ENCODE results near the gene CTNNA3. TPM values are rescaled to one million over a fixed set of nuclear protein-coding genes. Genes with fewer than 3 reads are reported as not detected.

Gene CTNNA3
- total RNA-seq, 1 donor from 2014 or later = not detected

GRCh38 chr10:66811211-66811610 is 884.8 kb downstream of the CTNNA3 start:
- no peaks in the 10 kb centered on the region for H3K36me3 Mint-ChIP-seq (ENCODE audit: low read depth)
- H3K4me1 Mint-ChIP-seq (ENCODE audit: low read depth) = no peaks in the 10 kb centered on the region
- DNase-seq (ENCODE audit: low spot score) = no peak
- H3K27ac Mint-ChIP-seq = no peak overlapping the region
- H3K27me3 Mint-ChIP-seq (ENCODE audit: insufficient read depth) = no peaks in the 10 kb centered on the region
- H3K9me3 Mint-ChIP-seq = no peaks in the 10 kb centered on the region
- intact Hi-C loops (cut with micrococcal nuclease) = no loop called here
- no peak overlapping the region for H3K4me3 Mint-ChIP-seq

- H3K36me3 Mint-ChIP-seq (ENCODE audit: low read depth) = no peaks in the 10 kb centered on the region
- no peak overlapping the region for H3K4me3 Mint-ChIP-seq
- no peaks in the 10 kb centered on the region for H3K9me3 Mint-ChIP-seq
- no peaks in the 10 kb centered on the region for H3K27me3 Mint-ChIP-seq (ENCODE audit: insufficient read depth)
- no peaks in the 10 kb centered on the region for H3K4me1 Mint-ChIP-seq (ENCODE audit: low read depth)
- H3K27ac Mint-ChIP-seq = no peak overlapping the region
- DNase-seq (ENCODE audit: low spot score) = no peak
- intact Hi-C loops (cut with micrococcal nuclease) = no loop called here
Measured at GRCh38 chr10:66809402-66809801, 886.6 kb downstream of the CTNNA3 start.

GRCh38 chr10:66805612-66806011 is 890.4 kb downstream of the CTNNA3 start:
- no peaks in the 10 kb centered on the region for H3K9me3 Mint-ChIP-seq
- H3K36me3 Mint-ChIP-seq (ENCODE audit: low read depth) = no peaks in the 10 kb centered on the region

GRCh38 chr10:66804962-66805361 is 891.0 kb downstream of the CTNNA3 start:
- no peaks in the 10 kb centered on the region for H3K9me3 Mint-ChIP-seq
- H3K36me3 Mint-ChIP-seq (ENCODE audit: low read depth) = no peaks in the 10 kb centered on the region
- no peaks in the 10 kb centered on the region for H3K4me1 Mint-ChIP-seq (ENCODE audit: low read depth)
- DNase-seq (ENCODE audit: low spot score) = no peak
- intact Hi-C loops (cut with micrococcal nuclease) = no loop called here
- no peaks in the 10 kb centered on the region for H3K27me3 Mint-ChIP-seq (ENCODE audit: insufficient read depth)
- no peak overlapping the region for H3K4me3 Mint-ChIP-seq
- no peak overlapping the region for H3K27ac Mint-ChIP-seq

More at GRCh38 chr10:66805612-66806011, 890.4 kb downstream of the CTNNA3 start:
- Mint-ChIP-seq H3K27me3 (ENCODE audit: insufficient read depth) (no peaks in the 10 kb centered on the region), H3K4me1 (ENCODE audit: low read depth) (no peaks in the 10 kb centered on the region), H3K4me3 (no peak overlapping the region), H3K27ac (no peak overlapping the region)
- no peak for DNase-seq (ENCODE audit: low spot score)
- intact Hi-C loops (cut with micrococcal nuclease) = no loop called here

- Mint-ChIP-seq H3K27ac (no peak overlapping the region), H3K27me3 (ENCODE audit: insufficient read depth) (no peaks in the 10 kb centered on the region), H3K36me3 (ENCODE audit: low read depth) (no peaks in the 10 kb centered on the region), H3K9me3 (no peaks in the 10 kb centered on the region), H3K4me3 (no peak overlapping the region), H3K4me1 (ENCODE audit: low read depth) (no peaks in the 10 kb centered on the region)
- intact Hi-C loops (cut with micrococcal nuclease) = no loop called here
- no peak for DNase-seq (ENCODE audit: low spot score)
Measured at GRCh38 chr10:66803174-66803573, 892.8 kb downstream of the CTNNA3 start.

- no peaks in the 10 kb centered on the region for H3K27me3 Mint-ChIP-seq (ENCODE audit: insufficient read depth)
- intact Hi-C loops (cut with micrococcal nuclease) = no loop called here
- H3K9me3 Mint-ChIP-seq = no peaks in the 10 kb centered on the region
- H3K36me3 Mint-ChIP-seq (ENCODE audit: low read depth) = no peaks in the 10 kb centered on the region
- H3K4me3 Mint-ChIP-seq = no peak overlapping the region
- no peak for DNase-seq (ENCODE audit: low spot score)
- no peak overlapping the region for H3K27ac Mint-ChIP-seq
- H3K4me1 Mint-ChIP-seq (ENCODE audit: low read depth) = no peaks in the 10 kb centered on the region
Measured at GRCh38 chr10:66799474-66799873, 896.5 kb downstream of the CTNNA3 start.

GRCh38 chr10:66795866-66796265 is 900.1 kb downstream of the CTNNA3 start:
- intact Hi-C loops (cut with micrococcal nuclease) = no loop called here
- H3K27ac Mint-ChIP-seq = no peak overlapping the region
- no peaks in the 10 kb centered on the region for H3K4me1 Mint-ChIP-seq (ENCODE audit: low read depth)
- H3K9me3 Mint-ChIP-seq = no peaks in the 10 kb centered on the region
- DNase-seq (ENCODE audit: low spot score) = no peak
- no peaks in the 10 kb centered on the region for H3K36me3 Mint-ChIP-seq (ENCODE audit: low read depth)
- no peaks in the 10 kb centered on the region for H3K27me3 Mint-ChIP-seq (ENCODE audit: insufficient read depth)
- H3K4me3 Mint-ChIP-seq = no peak overlapping the region

- H3K36me3 Mint-ChIP-seq (ENCODE audit: low read depth) = no peaks in the 10 kb centered on the region
- no peak overlapping the region for H3K4me3 Mint-ChIP-seq
- no peak overlapping the region for H3K27ac Mint-ChIP-seq
- no peaks in the 10 kb centered on the region for H3K4me1 Mint-ChIP-seq (ENCODE audit: low read depth)
- H3K27me3 Mint-ChIP-seq (ENCODE audit: insufficient read depth) = no peaks in the 10 kb centered on the region
- DNase-seq (ENCODE audit: low spot score) = no peak
- intact Hi-C loops (cut with micrococcal nuclease) = no loop called here
- H3K9me3 Mint-ChIP-seq = no peaks in the 10 kb centered on the region
Measured at GRCh38 chr10:66792441-66792840, 903.6 kb downstream of the CTNNA3 start.

GRCh38 chr10:66788178-66788987 is 907.6 kb downstream of the CTNNA3 start:
- Mint-ChIP-seq H3K9me3 (no peaks in the 10 kb centered on the region), H3K4me3 (no peak overlapping the region), H3K27me3 (ENCODE audit: insufficient read depth) (no peaks in the 10 kb centered on the region), H3K27ac (no peak overlapping the region), H3K4me1 (ENCODE audit: low read depth) (no peaks in the 10 kb centered on the region), H3K36me3 (ENCODE audit: low read depth) (no peaks in the 10 kb centered on the region)
- no peak for DNase-seq (ENCODE audit: low spot score)
- intact Hi-C loops (cut with micrococcal nuclease) = no loop called here

GRCh38 chr10:66786709-66787108 is 909.3 kb downstream of the CTNNA3 start:
- Mint-ChIP-seq H3K27ac (no peak overlapping the region), H3K4me3 (no peak overlapping the region), H3K27me3 (ENCODE audit: insufficient read depth) (no peaks in the 10 kb centered on the region), H3K36me3 (ENCODE audit: low read depth) (no peaks in the 10 kb centered on the region), H3K4me1 (ENCODE audit: low read depth) (no peaks in the 10 kb centered on the region), H3K9me3 (no peaks in the 10 kb centered on the region)
- intact Hi-C loops (cut with micrococcal nuclease) = no loop called here
- no peak for DNase-seq (ENCODE audit: low spot score)

GRCh38 chr10:66784770-66785169 is 911.2 kb downstream of the CTNNA3 start:
- DNase-seq (ENCODE audit: low spot score) = no peak
- intact Hi-C loops (cut with micrococcal nuclease) = no loop called here
- Mint-ChIP-seq H3K27ac (no peak overlapping the region), H3K36me3 (ENCODE audit: low read depth) (no peaks in the 10 kb centered on the region), H3K4me1 (ENCODE audit: low read depth) (no peaks in the 10 kb centered on the region), H3K27me3 (ENCODE audit: insufficient read depth) (no peaks in the 10 kb centered on the region), H3K4me3 (no peak overlapping the region), H3K9me3 (no peaks in the 10 kb centered on the region)

GRCh38 chr10:66783316-66783715 is 912.7 kb downstream of the CTNNA3 start:
- intact Hi-C loops (cut with micrococcal nuclease) = no loop called here

GRCh38 chr10:66782776-66783175 is 913.2 kb downstream of the CTNNA3 start:
- Mint-ChIP-seq H3K36me3 (ENCODE audit: low read depth) (no peaks in the 10 kb centered on the region), H3K4me3 (no peak overlapping the region), H3K27me3 (ENCODE audit: insufficient read depth) (no peaks in the 10 kb centered on the region), H3K4me1 (ENCODE audit: low read depth) (no peaks in the 10 kb centered on the region), H3K9me3 (no peaks in the 10 kb centered on the region), H3K27ac (no peak overlapping the region)
- no peak for DNase-seq (ENCODE audit: low spot score)
- intact Hi-C loops (cut with micrococcal nuclease) = no loop called here

More at GRCh38 chr10:66783316-66783715, 912.7 kb downstream of the CTNNA3 start:
- no peaks in the 10 kb centered on the region for H3K27me3 Mint-ChIP-seq (ENCODE audit: insufficient read depth)
- H3K4me3 Mint-ChIP-seq = no peak overlapping the region
- no peak for DNase-seq (ENCODE audit: low spot score)
- H3K27ac Mint-ChIP-seq = no peak overlapping the region
- no peaks in the 10 kb centered on the region for H3K9me3 Mint-ChIP-seq
- H3K36me3 Mint-ChIP-seq (ENCODE audit: low read depth) = no peaks in the 10 kb centered on the region
- H3K4me1 Mint-ChIP-seq (ENCODE audit: low read depth) = no peaks in the 10 kb centered on the region

GRCh38 chr10:66782144-66782543 is 913.9 kb downstream of the CTNNA3 start:
- Mint-ChIP-seq H3K36me3 (ENCODE audit: low read depth) (no peaks in the 10 kb centered on the region), H3K4me3 (no peak overlapping the region), H3K27me3 (ENCODE audit: insufficient read depth) (no peaks in the 10 kb centered on the region), H3K4me1 (ENCODE audit: low read depth) (no peaks in the 10 kb centered on the region), H3K9me3 (no peaks in the 10 kb centered on the region), H3K27ac (no peak overlapping the region)
- intact Hi-C loops (cut with micrococcal nuclease) = no loop called here
- no peak for DNase-seq (ENCODE audit: low spot score)

Data from activated T-helper 1 cell treated with anti-CD3 and anti-CD28 coated beads, Interleukin-12 subunit alpha, Interleukin-12 subunit beta, Interleukin-2, Interleukin-4 antibody, amounts not matched to agents 30 ng/mL and 10 ng/mL and 1 ng/mL, durations not matched to agents 14 hours and 24 hours and 36 hours (primary cell).